ENCODE results near the gene CSNK2A3.

Gene CSNK2A3

DNA sequence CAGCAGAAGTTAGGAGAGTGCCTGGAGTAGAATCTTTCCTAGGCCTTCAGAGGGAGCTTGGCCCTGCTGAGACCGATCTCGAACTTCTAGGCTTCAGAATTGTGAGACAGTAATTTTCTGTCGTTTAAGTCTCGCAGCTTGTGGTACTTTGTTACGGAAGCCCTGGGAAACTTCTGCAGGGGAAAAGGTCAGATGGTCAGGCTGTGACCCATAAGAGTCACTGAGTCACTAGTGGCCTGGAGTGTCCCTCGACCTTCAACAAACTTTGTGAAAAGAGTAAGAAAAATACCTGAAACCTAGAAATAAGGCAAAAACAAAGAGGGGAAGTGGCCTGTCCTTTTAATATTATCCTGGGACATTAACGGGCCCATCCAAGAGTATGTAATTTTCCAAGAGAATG is 34.6 kb downstream of the CSNK2A3 start:
- Histone ChIP-seq H3K27me3 (ENCODE audit: insufficient read depth, poor library complexity, severe bottlenecking) (no peaks in the 10 kb centered on the region), H3K27ac (replicated peaks) (peak overlapping the region; percentile 75), H3K4me3 (replicated peaks; ENCODE audit: insufficient read depth, low read length) (no peak overlapping the region)
- TF ChIP-seq SPI1 (IDR thresholded peaks at IDR 0.05; ENCODE audit: borderline replicate concordance, low read depth) = no peak
- TF ChIP-seq POLR2AphosphoS5 (IDR thresholded peaks at IDR 0.05; ENCODE audit: low read depth) = no peak
- TF ChIP-seq, protein P1, sequence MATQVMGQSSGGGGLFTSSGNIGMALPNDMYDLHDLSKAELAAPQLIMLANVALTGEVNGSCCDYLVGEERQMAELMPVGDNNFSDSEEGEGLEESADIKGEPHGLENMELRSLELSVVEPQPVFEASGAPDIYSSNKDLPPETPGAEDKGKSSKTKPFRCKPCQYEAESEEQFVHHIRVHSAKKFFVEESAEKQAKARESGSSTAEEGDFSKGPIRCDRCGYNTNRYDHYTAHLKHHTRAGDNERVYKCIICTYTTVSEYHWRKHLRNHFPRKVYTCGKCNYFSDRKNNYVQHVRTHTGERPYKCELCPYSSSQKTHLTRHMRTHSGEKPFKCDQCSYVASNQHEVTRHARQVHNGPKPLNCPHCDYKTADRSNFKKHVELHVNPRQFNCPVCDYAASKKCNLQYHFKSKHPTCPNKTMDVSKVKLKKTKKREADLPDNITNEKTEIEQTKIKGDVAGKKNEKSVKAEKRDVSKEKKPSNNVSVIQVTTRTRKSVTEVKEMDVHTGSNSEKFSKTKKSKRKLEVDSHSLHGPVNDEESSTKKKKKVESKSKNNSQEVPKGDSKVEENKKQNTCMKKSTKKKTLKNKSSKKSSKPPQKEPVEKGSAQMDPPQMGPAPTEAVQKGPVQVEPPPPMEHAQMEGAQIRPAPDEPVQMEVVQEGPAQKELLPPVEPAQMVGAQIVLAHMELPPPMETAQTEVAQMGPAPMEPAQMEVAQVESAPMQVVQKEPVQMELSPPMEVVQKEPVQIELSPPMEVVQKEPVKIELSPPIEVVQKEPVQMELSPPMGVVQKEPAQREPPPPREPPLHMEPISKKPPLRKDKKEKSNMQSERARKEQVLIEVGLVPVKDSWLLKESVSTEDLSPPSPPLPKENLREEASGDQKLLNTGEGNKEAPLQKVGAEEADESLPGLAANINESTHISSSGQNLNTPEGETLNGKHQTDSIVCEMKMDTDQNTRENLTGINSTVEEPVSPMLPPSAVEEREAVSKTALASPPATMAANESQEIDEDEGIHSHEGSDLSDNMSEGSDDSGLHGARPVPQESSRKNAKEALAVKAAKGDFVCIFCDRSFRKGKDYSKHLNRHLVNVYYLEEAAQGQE (IDR thresholded peaks at IDR 0.05; ENCODE audit: insufficient replicate concordance, low read depth) = no peak
- TF ChIP-seq, protein P2, sequence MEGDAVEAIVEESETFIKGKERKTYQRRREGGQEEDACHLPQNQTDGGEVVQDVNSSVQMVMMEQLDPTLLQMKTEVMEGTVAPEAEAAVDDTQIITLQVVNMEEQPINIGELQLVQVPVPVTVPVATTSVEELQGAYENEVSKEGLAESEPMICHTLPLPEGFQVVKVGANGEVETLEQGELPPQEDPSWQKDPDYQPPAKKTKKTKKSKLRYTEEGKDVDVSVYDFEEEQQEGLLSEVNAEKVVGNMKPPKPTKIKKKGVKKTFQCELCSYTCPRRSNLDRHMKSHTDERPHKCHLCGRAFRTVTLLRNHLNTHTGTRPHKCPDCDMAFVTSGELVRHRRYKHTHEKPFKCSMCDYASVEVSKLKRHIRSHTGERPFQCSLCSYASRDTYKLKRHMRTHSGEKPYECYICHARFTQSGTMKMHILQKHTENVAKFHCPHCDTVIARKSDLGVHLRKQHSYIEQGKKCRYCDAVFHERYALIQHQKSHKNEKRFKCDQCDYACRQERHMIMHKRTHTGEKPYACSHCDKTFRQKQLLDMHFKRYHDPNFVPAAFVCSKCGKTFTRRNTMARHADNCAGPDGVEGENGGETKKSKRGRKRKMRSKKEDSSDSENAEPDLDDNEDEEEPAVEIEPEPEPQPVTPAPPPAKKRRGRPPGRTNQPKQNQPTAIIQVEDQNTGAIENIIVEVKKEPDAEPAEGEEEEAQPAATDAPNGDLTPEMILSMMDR (IDR thresholded peaks at IDR 0.05; ENCODE audit: insufficient read depth, low read length) = no peak
- TF ChIP-seq GABPA (IDR thresholded peaks at IDR 0.05; ENCODE audit: low read depth) = no peak
- no peak for DNase-seq (ENCODE audit: low read depth in 1 of 2, low spot score in 1 of 2)

DNA sequence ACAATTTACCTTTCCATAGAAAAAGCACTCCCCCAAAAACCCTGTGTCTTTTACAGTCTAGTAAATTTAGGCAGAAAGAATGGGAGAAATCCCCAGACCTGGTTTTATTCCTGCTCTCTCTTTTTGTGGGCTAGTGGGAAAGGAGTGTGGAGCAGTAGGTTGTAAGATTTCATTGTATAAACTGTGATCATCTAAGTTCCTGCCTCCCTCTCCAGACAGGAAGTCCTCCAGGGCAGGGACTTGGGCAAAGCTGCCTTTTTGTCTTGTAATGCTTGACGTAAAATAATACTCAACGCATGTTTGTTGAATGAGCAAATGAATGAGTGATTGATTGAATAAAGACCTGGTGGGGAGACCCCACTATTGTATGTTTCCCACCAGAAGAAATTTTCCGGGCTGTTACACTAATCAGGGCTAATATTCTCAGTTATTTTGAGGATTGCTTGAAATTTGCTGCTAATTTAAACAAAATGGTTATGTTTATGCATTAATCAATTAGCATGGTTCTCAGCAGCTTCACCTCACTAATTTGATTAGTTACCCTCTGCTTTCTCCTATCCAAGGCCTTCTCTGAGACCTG is 36.3 kb downstream of the CSNK2A3 start:
- Histone ChIP-seq H3K27ac (replicated peaks) (no peak overlapping the region), H3K4me3 (replicated peaks; ENCODE audit: insufficient read depth, low read length) (no peak overlapping the region), H3K27me3 (ENCODE audit: insufficient read depth, poor library complexity, severe bottlenecking) (no peaks in the 10 kb centered on the region)
- TF ChIP-seq, protein P1 (IDR thresholded peaks at IDR 0.05; ENCODE audit: insufficient replicate concordance, low read depth) = no peak
- DNase-seq (ENCODE audit: low read depth in 1 of 2, low spot score in 1 of 2) = no peak

DNA sequence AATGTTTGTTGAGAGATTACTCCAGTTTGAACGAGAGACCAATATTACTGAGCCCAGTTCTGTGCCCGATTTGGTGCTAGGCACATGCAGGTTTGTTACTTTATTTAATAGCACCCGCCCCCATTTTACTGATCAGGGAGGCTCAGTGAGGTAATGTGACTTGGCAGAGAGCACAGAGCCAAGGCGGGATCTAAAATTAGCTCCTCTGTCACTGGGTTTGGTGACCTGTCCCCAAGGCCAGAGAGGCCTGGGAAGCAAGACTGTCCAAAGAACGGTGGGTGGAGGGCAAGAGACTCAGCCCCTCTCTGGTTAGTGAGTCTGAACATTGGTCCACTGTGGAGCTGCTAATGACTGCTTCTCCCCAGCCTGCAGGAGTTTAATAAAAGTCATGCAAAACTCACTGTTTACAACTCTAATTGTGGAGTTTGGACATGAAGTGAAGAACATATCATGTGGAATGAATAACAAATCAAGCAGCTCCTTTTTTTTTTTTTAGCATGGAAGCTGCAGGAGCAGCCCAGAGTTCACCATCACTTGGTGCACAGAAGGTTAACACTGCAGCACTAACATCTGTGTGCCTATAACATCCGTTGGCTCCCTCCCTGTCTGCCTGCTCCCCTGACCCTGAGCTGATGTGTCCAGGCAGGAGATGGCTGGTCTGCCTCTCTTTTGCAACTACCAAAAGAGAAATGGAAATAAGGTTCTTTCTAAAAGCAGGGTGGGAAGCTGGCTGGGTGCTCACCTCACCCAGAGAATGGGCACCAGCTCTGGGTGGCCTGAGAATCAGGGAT is 39.0 kb downstream of the CSNK2A3 start:
- no peak for TF ChIP-seq SPI1 (IDR thresholded peaks at IDR 0.05; ENCODE audit: borderline replicate concordance, low read depth)
- TF ChIP-seq POLR2AphosphoS5 (IDR thresholded peaks at IDR 0.05; ENCODE audit: low read depth) = no peak
- TF ChIP-seq GABPA (IDR thresholded peaks at IDR 0.05; ENCODE audit: low read depth) = no peak
- TF ChIP-seq, protein P2 (IDR thresholded peaks at IDR 0.05; ENCODE audit: insufficient read depth, low read length) = no peak
- TF ChIP-seq, protein P1 (IDR thresholded peaks at IDR 0.05; ENCODE audit: insufficient replicate concordance, low read depth) = no peak
- Histone ChIP-seq H3K4me3 (replicated peaks; ENCODE audit: insufficient read depth, low read length) (no peak overlapping the region), H3K27ac (replicated peaks) (peak overlapping the region; percentile 30; the same call in 1 of the 2 replicates), H3K27me3 (ENCODE audit: insufficient read depth, poor library complexity, severe bottlenecking) (no peaks in the 10 kb centered on the region)
- DNase-seq (ENCODE audit: low read depth in 1 of 2, low spot score in 1 of 2) = no peak
